Activated T-helper 1 cell treated with anti-CD3 and anti-CD28 coated beads, Interleukin-2, amount 50 U/mL, for 16 hours (primary cell): Measurements from ENCODE around the gene FSCN2.
"Not testable (repeated sequence)": the region's sequence is repeated elsewhere in the genome, so short reads cannot be mapped to it uniquely, and the experiment has no call there.

Source experiments
- DNase-seq, 2 donors: peaks; one replicate each; pipeline ENCODE4 v3.0.0-alpha.2; 2020; ENCODE audit warnings: low read depth in 1 of 2, low spot score in 1 of 2

Gene FSCN2

DNA sequence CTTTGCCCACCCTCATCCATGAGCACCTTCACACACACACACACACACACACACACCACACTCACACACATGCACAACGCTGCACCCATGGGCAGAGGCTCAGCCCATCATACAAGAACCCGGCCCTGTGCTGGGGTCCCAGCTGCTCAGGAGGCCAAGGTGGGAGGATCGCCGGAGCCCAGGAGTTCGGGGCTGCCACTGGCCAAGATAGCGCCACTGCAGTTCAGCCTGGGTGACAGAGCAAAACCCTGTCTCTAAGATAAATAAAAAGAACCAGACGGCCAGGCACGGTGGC lies 3.4 kb upstream of the FSCN2 start:
- no peak for DNase-seq

DNA sequence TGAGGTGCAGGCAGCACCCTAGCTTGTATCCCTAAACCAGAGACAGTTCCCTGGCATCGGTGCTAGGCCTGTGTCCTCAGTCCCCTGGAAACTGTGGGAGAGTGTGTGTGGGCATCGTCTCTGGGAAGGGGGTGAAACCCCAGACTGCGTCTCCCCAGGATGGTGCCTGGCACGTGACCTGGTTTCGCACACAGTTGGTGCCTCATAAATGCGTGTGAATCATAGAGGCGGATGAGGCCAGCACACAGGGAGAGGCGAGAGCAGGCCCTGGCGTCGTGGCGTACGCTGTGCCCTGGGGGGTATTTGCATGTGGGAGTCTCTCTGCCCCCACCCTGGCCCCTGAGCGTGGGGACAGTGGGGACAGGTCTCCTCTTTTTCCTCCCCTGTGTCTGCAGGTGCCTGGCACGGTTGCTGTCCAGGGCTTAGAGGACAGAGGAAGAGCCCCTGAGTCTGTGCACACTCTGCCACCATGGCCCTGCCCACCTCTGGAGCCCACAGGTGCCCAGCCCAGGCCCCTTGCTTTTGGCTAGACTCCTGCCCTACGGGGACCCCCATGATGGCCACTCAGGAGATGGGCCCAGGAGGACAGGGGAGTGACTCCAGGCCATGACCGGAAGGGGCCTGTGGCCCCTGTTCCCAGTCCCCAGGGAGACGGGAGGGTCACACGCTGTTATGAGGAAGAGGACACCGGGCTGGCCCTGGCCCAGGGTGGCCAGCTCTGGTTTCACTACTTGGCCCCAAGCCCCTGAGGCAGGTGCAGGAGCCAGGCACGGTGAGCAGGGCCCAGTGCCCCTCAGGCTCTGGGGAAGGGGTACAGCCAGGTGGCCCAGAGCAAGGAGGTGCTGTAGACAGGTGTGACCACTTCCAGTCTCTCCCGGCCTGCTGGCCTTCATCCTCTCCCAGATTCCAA lies 1.3 kb upstream of the FSCN2 start:
- no peak for DNase-seq

DNA sequence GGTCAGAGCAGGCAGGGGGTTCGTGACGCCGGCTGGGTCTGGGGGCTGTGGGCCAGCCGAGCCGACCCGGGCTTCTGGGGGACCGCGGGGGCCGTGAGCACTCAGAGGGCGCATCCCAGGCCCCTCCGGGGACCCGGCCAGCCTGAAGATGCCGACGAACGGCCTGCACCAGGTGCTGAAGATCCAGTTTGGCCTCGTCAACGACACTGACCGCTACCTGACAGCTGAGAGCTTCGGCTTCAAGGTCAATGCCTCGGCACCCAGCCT lies 140 bp downstream of the FSCN2 start:
- DNase-seq = no peak

DNA sequence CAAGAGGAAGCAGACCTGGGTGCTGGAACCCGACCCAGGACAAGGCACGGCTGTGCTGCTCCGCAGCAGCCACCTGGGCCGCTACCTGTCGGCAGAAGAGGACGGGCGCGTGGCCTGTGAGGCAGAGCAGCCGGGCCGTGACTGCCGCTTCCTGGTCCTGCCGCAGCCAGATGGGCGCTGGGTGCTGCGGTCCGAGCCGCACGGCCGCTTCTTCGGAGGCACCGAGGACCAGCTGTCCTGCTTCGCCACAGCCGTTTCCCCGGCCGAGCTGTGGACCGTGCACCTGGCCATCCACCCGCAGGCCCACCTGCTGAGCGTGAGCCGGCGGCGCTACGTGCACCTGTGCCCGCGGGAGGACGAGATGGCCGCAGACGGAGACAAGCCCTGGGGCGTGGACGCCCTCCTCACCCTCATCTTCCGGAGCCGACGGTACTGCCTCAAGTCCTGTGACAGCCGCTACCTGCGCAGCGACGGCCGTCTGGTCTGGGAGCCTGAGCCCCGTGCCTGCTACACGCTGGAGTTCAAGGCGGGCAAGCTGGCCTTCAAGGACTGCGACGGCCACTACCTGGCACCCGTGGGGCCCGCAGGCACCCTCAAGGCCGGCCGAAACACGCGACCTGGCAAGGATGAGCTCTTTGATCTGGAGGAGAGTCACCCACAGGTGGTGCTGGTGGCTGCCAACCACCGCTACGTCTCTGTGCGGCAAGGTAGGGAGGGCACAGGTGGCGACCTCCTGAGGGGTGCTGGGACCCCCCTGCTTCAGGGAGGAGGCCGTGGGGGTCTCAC lies 667 bp downstream of the FSCN2 start:
- no peak for DNase-seq

DNA sequence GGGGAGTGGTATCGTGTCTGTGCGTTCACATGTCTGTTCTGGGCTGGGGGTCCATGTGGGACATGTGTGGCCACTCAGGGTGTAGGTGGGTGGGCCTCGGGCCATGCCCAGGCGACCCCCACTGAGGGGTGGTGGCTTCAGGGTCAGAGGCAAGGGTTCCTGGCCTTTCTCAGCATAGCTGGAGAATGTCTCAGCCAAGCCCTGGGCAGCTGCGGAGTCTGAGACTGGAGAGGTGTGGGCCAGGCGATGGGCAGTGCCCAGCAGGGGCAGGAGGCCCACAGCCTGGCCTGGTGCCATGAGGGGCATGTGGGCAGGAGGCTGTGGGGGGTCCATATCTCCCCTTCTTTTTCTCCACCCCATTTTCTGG lies 1.2 kb downstream of the FSCN2 start:
- no peak for DNase-seq

DNA sequence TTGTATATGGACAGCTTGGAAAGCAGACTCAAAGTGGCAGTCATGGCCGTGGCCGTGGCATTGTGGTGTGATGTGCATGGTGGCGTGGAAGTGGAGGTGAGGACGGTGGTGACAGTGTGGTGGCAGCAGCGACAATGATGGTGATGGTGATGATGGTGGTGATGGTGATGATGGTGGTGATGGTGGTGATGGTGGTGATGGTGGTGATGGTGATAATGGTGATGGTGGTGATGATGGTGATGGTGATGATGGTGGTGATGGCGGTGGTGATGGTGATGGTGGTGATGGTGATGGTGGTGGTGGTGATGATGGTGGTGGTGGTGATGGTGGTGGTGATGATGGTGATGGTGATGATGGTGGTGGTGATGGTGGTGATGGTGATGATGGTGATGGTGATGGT lies 2.8 kb downstream of the FSCN2 start:
- not testable (repeated sequence) for DNase-seq

DNA sequence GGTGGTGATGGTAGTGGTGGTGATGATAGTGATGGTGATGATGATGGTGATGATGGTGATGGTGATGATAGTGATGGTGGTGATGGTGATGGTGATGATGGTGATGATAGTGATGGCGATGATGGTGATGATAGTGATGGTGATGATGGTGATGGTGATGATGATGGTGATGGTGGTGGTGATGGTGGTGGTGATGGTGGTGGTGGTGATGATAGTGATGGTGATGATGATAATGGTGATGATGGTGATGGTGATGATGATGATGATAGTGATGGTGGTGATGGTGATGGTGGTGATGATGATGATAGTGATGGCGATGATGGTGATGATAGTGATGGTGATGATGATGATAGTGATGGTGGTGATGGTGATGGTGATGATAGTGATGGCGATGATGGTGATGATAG lies 3.8 kb downstream of the FSCN2 start:
- DNase-seq = not testable (repeated sequence)

DNA sequence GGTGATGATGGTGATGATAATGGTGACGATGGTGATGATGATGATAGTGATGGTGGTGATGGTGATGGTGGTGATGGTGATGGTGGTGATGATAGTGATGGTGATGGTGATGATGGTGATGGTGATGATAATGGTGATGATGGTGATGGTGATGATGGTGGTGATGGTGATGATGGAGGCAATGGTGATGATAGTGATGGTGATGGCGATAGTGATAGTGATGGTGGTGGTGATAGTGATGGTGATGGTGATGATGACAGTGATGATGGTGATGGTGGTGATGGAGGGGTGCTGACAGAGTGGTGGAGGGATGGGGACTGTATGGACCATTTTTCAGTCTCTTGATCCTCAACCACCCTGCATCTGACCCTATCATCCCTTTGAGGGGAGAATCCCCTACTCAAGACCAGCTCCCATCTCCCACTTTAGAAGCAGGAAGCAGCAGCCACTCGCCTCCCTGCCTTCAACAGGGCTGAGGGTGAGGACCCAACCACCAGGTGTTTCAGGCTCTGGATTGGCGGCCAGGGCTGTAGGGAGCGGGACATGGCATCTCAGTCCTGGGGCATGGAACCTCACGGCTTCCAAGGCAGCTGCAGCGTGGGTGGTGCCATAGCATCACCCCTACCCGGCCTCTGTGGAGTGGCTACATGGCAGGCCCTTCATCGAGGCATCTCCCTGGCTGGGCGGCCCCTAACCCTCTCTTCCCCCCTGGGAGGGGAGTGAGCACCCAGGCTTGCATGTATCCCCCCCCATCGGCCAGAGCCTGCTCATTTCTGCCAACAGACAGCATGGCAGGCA lies 4.5 kb downstream of the FSCN2 start:
- DNase-seq = no peak

DNA sequence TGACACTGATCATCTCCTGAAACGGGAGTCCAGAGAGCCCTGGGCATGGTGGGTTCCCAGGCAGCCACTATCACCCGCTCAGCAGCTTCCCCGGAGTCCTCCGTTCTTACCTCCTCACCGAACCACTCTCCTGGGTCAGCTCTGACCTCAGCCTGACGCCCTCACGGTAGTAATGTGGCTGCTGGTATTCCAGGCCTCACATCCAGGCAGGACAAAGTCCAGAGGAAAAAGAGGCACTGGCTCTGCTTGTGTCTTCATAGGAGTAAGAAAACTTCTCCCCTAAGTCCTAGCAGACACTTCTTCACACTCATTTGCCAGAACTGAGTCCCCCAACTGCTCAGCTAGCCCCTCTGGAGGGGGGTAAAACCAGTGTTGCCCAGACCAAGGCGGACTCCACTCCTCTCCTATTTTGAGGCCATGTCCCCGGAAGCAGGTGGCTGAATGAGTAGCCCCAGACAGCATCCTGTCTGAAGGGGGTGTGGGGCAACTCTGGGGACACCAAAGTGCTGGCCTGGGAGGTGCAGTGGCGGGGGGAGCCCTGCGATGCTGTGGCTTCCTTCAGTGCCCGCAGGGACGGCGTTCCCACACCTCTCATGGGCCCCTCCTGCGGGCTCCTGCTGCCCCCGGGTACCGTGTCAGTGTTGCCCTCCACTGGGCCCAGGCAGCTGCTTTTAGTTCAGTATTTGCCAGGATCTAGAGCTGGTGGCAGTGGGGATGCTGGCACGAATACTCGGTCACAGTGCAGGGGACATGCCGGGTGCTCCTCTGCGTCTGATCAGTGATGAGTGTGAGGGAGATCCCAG lies 5.4 kb downstream of the FSCN2 start:
- DNase-seq = no peak

DNA sequence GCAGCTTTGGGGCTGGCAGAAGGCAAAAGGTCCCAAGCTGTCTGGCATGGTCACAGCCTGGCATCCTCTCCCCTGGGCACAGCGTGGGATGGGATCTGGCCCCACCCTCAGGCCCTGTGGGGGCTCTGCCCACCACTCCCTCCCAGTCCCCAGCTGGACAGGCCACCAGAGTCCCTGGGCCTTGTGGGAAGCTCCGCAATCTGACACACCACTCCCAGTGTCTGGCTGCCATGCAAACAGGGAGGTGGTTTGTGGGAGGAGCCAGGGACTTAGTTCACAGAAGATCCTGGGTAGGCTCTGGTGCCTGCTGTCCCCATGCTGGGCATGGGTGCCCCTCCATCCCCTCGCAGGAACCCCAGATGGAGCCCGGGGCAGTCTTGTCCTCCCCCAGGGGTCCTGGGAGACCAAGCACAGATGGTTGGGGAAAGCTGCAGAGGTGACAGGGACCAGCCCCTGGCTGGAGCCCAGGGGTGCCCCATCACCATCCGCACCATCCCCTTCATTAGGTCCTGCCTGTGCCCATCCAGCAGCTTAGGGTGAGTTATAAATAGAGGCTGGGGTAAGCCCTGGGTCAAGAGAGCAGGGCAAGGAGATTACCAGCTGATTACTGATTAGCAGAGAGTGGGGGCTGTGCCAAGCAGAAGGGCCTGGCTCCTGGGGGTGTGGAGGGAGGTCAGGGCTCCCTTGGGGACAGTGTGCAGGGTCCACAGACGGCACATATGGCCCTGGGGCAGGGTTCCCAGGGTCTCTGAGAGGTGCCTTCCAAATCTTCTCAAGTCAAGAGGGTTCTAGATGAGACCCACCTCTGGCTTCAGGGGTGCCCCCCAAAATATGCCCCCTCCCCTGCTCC lies 6.2 kb downstream of the FSCN2 start:
- no peak for DNase-seq

DNA sequence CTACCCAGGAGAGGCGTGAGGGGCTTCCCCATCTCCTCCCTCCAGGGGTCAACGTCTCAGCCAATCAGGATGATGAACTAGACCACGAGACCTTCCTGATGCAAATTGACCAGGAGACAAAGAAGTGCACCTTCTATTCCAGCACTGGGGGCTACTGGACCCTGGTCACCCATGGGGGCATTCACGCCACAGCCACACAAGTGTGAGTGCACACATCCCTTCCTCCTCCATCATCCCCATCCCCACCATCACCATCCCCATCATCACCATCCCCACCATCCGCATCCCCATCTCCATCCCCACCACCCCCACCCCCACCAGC lies 6.8 kb downstream of the FSCN2 start:
- no peak for DNase-seq

DNA sequence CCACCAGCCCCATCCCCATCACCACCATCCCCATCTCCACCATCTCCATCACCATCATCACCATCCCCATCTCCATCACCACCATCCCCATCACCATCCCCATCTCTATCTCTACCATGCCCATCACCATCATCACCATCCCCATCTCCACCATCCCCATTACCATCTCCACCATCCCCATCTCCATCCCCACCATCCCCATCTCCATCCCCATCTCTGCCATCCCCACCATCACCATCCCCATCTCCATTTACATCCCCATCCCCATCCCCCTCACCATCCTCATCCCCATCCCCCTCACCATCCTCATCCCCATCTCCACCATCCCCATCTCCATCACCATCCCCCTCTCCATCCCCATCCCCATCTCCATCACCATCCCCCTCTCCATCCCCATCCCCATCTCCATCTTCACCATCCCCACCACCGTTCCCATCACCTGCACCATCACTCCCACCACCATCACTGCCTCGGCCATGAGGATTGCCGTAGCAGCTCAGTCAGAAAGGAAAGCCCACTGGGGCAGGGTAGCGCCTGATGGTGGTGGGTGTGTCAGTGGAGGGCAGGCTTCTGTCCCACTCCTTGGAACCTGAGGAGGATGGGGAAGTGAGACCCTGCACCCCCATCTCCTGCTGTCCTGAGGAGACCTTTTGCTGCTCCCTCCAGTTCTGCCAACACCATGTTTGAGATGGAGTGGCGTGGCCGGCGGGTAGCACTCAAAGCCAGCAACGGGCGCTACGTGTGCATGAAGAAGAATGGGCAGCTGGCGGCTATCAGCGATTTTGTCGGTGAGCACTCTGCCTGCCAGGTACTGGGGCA lies 7.5 kb downstream of the FSCN2 start:
- no peak for DNase-seq

DNA sequence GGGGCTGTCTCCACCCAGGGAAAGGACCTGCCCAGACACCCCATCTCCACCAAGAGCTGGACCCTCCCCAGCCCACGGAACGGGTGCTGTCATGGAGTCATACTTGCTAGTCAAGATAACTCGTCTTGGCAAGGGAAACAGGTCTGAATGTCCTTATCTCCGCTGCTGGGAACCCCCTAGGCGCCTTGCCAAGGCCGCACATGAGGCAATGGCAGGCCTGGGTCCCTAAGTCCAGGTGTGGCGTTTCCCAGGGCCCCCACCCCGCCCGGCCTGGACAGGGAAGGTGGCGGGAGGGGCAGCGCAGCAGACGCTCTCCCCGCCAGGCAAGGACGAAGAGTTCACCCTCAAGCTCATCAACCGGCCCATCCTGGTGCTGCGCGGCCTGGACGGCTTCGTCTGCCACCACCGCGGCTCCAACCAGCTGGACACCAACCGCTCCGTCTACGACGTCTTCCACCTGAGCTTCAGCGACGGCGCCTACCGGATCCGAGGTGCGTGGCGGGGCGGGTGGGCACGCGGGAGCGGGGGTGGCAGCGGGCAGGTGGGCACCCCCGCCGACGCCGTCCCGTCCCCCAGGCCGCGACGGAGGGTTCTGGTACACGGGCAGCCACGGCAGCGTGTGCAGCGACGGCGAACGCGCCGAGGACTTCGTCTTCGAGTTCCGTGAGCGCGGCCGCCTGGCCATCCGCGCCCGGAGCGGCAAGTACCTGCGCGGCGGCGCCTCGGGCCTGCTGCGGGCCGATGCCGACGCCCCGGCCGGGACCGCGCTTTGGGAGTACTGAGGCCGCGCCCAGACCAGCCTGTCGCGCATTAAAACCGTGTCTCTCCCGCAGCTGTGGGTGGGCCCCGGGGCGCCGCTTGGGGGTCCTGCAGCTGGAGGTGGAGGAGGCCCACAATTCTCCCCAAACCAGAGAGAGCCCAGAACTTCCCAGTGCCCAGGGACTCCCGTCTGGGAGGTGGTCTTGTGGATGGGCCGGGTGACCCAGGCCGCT lies 8.4 kb downstream of the FSCN2 start:
- DNase-seq = no peak

DNA sequence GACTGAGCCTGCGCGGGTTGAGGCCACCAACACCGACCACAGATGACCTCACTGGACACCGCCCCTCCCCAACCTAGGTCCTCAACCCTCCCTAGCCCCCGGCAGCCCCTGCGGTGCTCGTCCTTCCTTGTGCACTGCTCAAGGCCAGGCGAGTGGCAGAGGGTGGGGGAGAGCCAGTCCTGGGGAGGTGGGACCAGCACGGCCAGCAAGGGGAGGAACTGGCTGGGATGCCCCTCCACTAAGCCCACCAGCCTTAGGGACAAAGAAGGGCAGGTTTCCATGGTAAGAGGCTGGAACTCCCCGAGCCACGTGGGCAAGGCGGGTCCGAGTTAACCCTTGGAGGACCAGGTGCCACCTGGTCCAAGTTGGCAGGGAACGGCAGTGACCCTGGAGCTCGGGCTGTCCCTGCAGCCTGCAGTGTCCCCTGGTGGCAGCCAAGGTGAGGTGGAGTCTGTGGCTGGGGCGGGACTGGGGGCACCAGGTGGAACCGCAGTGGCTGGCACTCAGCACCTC lies 9.2 kb downstream of the FSCN2 start:
- DNase-seq = no peak

DNA sequence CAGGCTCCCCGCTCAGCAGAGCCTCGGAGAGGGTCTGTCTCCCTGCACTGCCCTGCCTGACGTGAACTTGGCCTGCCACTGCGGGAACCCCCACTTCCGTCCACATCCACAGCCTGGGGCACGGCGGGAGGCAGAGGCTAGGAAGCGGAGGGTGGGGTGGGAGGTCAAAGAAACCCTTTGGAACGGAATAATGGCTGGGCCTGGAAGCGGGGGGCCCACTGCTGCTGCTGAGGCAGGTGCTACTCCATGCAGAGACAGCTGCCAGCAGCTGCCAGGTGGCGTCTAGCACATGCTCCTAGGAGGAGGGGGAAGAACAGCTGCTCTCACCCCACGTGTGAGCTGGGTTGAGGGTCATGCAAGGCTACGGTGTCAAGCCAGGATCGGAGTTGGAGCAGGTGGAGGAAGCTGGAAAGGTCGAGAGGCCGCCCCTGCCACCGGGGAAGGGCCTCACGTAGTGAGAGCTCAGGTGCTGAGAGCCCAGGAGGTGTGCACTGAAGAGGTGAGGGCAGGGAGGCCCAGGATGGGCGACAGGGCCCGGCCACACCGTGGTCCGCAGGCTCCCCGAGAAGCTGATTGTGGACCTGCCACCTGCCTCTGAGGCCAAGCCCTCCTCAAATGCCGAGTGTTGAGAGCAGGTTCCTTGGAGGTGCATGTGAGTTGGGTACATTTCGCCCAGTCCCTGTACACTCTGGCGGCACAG lies 9.8 kb downstream of the FSCN2 start:
- no peak for DNase-seq

DNA sequence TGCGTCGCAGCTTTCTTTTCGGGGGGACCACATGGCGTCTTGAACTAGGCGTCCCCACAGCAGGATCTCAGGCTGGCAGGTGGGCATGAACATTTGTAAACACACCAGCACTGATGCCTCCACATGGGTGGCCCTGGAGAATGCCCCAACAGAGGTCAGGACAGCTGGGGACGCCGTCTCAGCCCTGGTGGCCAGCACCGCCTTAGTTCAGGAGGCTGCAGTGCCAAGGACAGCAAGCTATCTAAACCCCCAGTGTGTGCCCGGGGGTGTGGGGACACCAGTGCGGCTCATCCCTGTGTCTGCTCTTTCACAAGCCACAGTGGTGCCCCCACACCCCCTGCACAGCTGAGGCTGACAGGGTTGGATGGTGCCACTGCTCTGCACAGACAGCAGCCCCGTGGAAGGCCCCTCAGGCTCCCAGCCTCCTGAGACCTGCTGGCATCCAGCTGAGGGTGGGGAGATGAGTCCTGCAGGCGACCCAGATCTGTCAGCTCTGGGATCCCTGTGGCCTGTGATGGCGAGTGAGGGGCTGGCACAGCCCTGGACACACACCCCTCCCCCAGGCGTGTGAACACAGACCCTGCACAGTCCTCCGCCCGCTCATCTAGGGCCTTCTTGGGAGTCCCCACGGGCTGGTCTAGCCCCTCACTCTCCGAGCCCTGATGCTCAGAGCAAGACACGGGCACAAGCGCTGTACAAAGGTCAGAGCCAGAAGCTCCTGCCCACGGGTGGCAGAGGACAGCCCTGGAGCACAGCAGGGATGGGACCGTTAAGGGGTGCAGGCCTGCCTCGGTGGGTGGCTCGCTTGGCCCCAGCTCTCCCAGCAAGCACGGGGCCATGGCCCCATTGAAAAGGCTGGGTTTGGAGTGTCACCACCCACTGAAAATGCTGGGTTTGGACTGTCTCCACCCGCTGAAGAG lies 10.7 kb downstream of the FSCN2 start:
- no peak for DNase-seq

DNA sequence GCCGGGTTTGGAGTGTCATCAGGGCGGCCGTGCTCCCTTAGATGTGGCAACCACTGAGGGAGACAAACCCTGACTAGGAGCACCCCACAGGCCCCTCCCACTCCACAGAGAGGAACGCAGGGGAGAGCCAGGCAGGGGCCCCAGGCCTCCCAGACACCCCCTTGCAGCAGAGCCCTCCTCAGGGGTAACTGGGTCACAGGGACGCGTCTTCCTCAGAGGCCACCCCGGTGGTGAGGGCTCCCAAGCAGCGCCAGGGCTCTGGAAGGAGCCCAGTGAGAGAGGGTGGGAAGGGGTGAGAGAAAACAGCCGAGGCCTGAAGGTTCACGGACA lies 11.4 kb downstream of the FSCN2 start:
- no peak for DNase-seq
